CD14-positive monocyte (primary cell): ENCODE results near the gene DPY30. TPM values are rescaled to one million over a fixed set of nuclear protein-coding genes. Genes with fewer than 3 reads are reported as not detected.
A peak's percentile ranks its signal among the peaks of the same experiment; 100 is the strongest.

ENCODE experiments used
- DNase-seq, 3 donors: peaks; one replicate each; pipeline ENCODE4 v3.0.0-alpha.2; 2011 to 2022
- H2AFZ ChIP-seq: 2 replicates; pipeline ENCODE4 v1.6.0; 2012; ENCODE audit warnings: mild to moderate bottlenecking, low read depth, low read length, inconsistent platforms; ENCODE audit not compliant: insufficient read depth, poor library complexity, severe bottlenecking
- H3K27ac ChIP-seq, 2 donors: 1 replicate in 1 of 2; 2 replicates in 1 of 2; pipeline ENCODE4 v1.5.1; 2012 to 2013; ENCODE audit warnings: low read length in 2 of 2, control low read depth in 1 of 2, inconsistent platforms in 1 of 2, low read depth in 1 of 2, mild to moderate bottlenecking in 1 of 2
- H3K27me3 ChIP-seq, 2 donors: one replicate each; pipeline versions ENCODE4 v1.6.0 to v1.6.1; 2011 to 2013; ENCODE audit warnings: low read length in 2 of 2; ENCODE audit not compliant: control insufficient read depth in 2 of 2, insufficient read depth in 2 of 2
- H3K36me3 ChIP-seq, 2 donors: replicated peaks in 1 of 2; 1 replicate in 1 of 2; 2 replicates in 1 of 2; pipeline versions ENCODE4 v1.5.1 to v1.6.1; 2012 to 2013; ENCODE audit warnings: low read length in 2 of 2, control low read depth in 1 of 2, inconsistent platforms in 1 of 2, mild to moderate bottlenecking in 1 of 2; ENCODE audit not compliant: insufficient read depth in 2 of 2, control insufficient read depth in 1 of 2
- H3K4me1 ChIP-seq, 2 donors: 1 replicate in 1 of 2; 2 replicates in 1 of 2; pipeline versions ENCODE4 v1.5.1 to v1.6.1; 2012 to 2013; ENCODE audit warnings: low read length in 2 of 2, control low read depth in 1 of 2, inconsistent platforms in 1 of 2, mild to moderate bottlenecking in 1 of 2, moderate library complexity in 1 of 2; ENCODE audit not compliant: insufficient read depth in 2 of 2, control insufficient read depth in 1 of 2
- H3K4me2 ChIP-seq: replicated peaks from 2 replicates; pipeline ENCODE3; 2012; ENCODE audit warnings: low read length, moderate library complexity, mild to moderate bottlenecking; ENCODE audit not compliant: poor library complexity, severe bottlenecking; ENCODE audit errors: extremely low read depth
- H3K4me3 ChIP-seq, 3 experiments: fragments of 200-600 bp in 1 of 3; sonication (generic) in 1 of 3; replicated peaks in 1 of 3; 1 replicate in 2 of 3; 2 replicates in 1 of 3; pipeline ENCODE4 v1.5.1; 2011 to 2013; ENCODE audit warnings: low read length in 3 of 3, mild to moderate bottlenecking in 3 of 3, control low read depth in 2 of 3, low read depth in 2 of 3, inconsistent platforms in 1 of 3, moderate library complexity in 1 of 3
- H3K79me2 ChIP-seq: 2 replicates; pipeline ENCODE4 v1.6.0; 2012; ENCODE audit warnings: mild to moderate bottlenecking, control low read depth, inconsistent platforms, low read length, moderate library complexity; ENCODE audit not compliant: insufficient read depth
- H3K9ac ChIP-seq: 2 replicates; pipeline ENCODE4 v1.6.0; 2017; ENCODE audit warnings: low read length, mild to moderate bottlenecking; ENCODE audit not compliant: insufficient read depth, poor library complexity, severe bottlenecking
- H3K9me3 ChIP-seq, 2 donors: replicated peaks in 1 of 2; 1 replicate in 1 of 2; 2 replicates in 1 of 2; pipeline versions ENCODE4 v1.5.1 to v1.6.1; 2012 to 2013; ENCODE audit warnings: low read length in 2 of 2, control low read depth in 1 of 2; ENCODE audit not compliant: control insufficient read depth in 1 of 2, insufficient read depth in 1 of 2
- H4K20me1 ChIP-seq: 2 replicates; pipeline ENCODE4 v1.6.0; 2012; ENCODE audit warnings: mild to moderate bottlenecking, low read length, control low read depth, moderate library complexity; ENCODE audit not compliant: insufficient read depth
- H3K27ac Mint-ChIP-seq, 7 donors: one replicate each; pipeline ENCODE4 v1.8.0; 2020; ENCODE audit warnings: mild to moderate bottlenecking in 7 of 7, mixed read lengths in 7 of 7, moderate library complexity in 6 of 7, inconsistent platforms in 2 of 7
- H3K27me3 Mint-ChIP-seq, 3 donors: one replicate each; pipeline ENCODE4 v1.8.0; 2021 to 2022; ENCODE audit warnings: low read depth in 3 of 3, mild to moderate bottlenecking in 3 of 3, mixed read lengths in 3 of 3, moderate library complexity in 3 of 3, inconsistent platforms in 1 of 3
- H3K36me3 Mint-ChIP-seq, 2 donors: one replicate each; pipeline ENCODE4 v1.8.0; 2020; ENCODE audit warnings: mixed read lengths in 2 of 2, inconsistent platforms in 1 of 2, mild to moderate bottlenecking in 1 of 2
- H3K4me1 Mint-ChIP-seq: one replicate; pipeline ENCODE4 v1.8.0; 2020; ENCODE audit warnings: mild to moderate bottlenecking, mixed read lengths
- H3K4me3 Mint-ChIP-seq, 2 donors: one replicate each; pipeline ENCODE4 v1.8.0; 2020; ENCODE audit warnings: mild to moderate bottlenecking in 2 of 2, mixed read lengths in 2 of 2, moderate library complexity in 1 of 2
- H3K9me3 Mint-ChIP-seq, 7 donors: one replicate each; pipeline ENCODE4 v1.8.0; 2020 to 2022; ENCODE audit warnings: mixed read lengths in 7 of 7, mild to moderate bottlenecking in 6 of 7, moderate library complexity in 6 of 7, inconsistent platforms in 2 of 7
- CTCF ChIP-seq: fragments of 200-600 bp; IDR thresholded peaks from one replicate; pipeline ENCODE4 v1.8.0; 2022; ENCODE audit warnings: antibody characterized with exemption, mild to moderate bottlenecking
- WGBS: methylation state at CpG from one replicate; pipeline ENCODE4 v1.1.5; 2013; ENCODE audit warnings: missing lambda C conversion rate; ENCODE audit not compliant: insufficient coverage; 5-methylcytosine and 5-hydroxymethylcytosine counted together
- intact Hi-C, 2 donors: fragments of 100-400 bp; cut with micrococcal nuclease; formaldehyde crosslinking; loops; one replicate each; pipeline versions ENCODE4 v1.15.0 to v1.15.1; 2023
- polyA plus RNA-seq, 3 donors: library from polyadenylated mRNA; depleted of rRNA in 1 of 3; unstranded in 2 of 3; stranded (reverse) in 1 of 3; fragments of 300-500 nt in 2 of 3; fragments of >200 nt in 1 of 3; fragmentation: Illumina TruSeq in 2 of 3; gene quantifications; 1 replicate in 2 of 3; 2 replicates in 1 of 3; pipeline ENCODE4 v1.2.3, GENCODE V29; 2012 to 2021

Gene DPY30
- polyA plus RNA-seq, 3 donors, result 53.7 to 137 (median 122) TPM

GRCh38 chr2:31999438-31999837 lies 40.2 kb downstream of the DPY30 start:
- H3K4me1 ChIP-seq, result peaks cover 2 to 16% of the 10 kb centered on the region in 2 donors
- WGBS, result 95% methylated on average over 3 of the region's 4 CpGs
- H3K4me3 ChIP-seq, result no peak overlapping the region
- TF ChIP-seq CTCF, result no peak
- H3K4me2 ChIP-seq, result no peak overlapping the region
- peaks cover 0 to 4% of the 10 kb centered on the region in 2 donors for H3K36me3 ChIP-seq
- no peak overlapping the region for H2AFZ ChIP-seq
- no peak overlapping the region for H3K9ac ChIP-seq
- H3K9me3 ChIP-seq, result no peaks in the 10 kb centered on the region
- H3K79me2 ChIP-seq, result peaks cover 99% of the 10 kb centered on the region
- no peaks in the 10 kb centered on the region for H3K27me3 ChIP-seq
- peaks cover 96% of the 10 kb centered on the region for H4K20me1 ChIP-seq
- no peak overlapping the region for H3K4me3 Mint-ChIP-seq
- H3K27ac ChIP-seq, result peak overlapping the region in 1 of 2 donors; percentile 51
- H3K27me3 Mint-ChIP-seq, result no peaks in the 10 kb centered on the region
- DNase-seq, result no peak
- intact Hi-C loops, result no loop called here
- H3K27ac Mint-ChIP-seq, result peak overlapping the region in 5 of 7 donors; percentile 13 to 77 (median 58)
- no peaks in the 10 kb centered on the region for H3K9me3 Mint-ChIP-seq
- H3K4me1 Mint-ChIP-seq, result peaks cover 46% of the 10 kb centered on the region
- H3K36me3 Mint-ChIP-seq, result peaks cover 1 to 8% of the 10 kb centered on the region in 2 donors

GRCh38 chr2:31998731-31999383 lies 40.7 kb downstream of the DPY30 start:
- H4K20me1 ChIP-seq, result peaks cover 96% of the 10 kb centered on the region
- peak overlapping the region; percentile 1 to 74 (median 50) for H3K27ac Mint-ChIP-seq
- no peak for TF ChIP-seq CTCF
- H3K9ac ChIP-seq, result no peak overlapping the region
- H3K27me3 ChIP-seq, result no peaks in the 10 kb centered on the region
- peaks cover 99% of the 10 kb centered on the region for H3K79me2 ChIP-seq
- no peak overlapping the region for H3K4me3 Mint-ChIP-seq
- no peak overlapping the region for H2AFZ ChIP-seq
- intact Hi-C loops, result no loop called here
- H3K4me2 ChIP-seq, result no peak overlapping the region
- peaks cover 41% of the 10 kb centered on the region for H3K4me1 Mint-ChIP-seq
- no peak overlapping the region for H3K4me3 ChIP-seq
- no peaks in the 10 kb centered on the region for H3K27me3 Mint-ChIP-seq
- H3K9me3 Mint-ChIP-seq, result no peaks in the 10 kb centered on the region
- peak overlapping the region in 1 of 2 donors; percentile 51 for H3K27ac ChIP-seq
- DNase-seq, result no peak
- 67% methylated on average over 3 of the region's 4 CpGs for WGBS
- no peaks in the 10 kb centered on the region for H3K9me3 ChIP-seq
- peaks cover 0 to 4% of the 10 kb centered on the region in 2 donors for H3K36me3 ChIP-seq
- peaks cover 1 to 8% of the 10 kb centered on the region in 2 donors for H3K36me3 Mint-ChIP-seq
- peaks cover 2 to 16% of the 10 kb centered on the region in 2 donors for H3K4me1 ChIP-seq
